ENCODE data around the gene GNG13.
A peak's percentile ranks its signal among the peaks of the same experiment; 100 is the strongest.

Gene GNG13

DNA sequence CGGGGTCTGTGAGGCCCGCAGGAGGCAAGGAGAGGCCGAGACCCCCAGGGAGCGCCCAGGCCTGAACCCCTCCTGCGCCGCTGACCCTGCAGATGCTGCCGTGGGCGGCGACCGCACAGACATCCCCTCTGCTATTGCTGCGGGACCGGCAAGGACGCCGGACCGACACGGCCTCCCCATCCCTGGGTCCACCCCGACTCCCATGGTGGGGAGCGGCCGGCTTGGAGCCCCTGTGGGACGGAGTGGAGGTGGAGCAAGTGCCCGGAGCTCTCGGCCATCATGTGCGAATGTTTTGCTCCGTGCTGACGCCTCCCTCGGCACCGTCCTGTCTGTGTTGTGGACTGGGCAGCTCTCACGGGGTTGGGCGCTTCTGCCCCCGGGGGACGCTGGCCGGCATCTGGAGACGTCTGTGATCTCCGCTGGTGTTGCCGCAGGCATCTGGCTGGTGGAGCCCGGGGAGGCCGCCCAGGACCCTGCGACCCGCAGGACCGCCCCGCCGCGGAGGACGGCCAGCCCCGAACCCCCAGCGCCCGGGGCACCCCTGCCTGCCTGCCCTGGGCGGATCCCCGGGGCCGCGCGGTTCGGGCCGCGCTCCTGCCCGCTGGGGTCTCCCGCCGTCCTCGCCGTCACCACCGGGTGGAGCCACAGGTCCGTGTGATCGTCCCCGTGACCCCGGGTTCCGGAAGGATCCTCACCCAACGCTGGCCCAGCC, 12.8 kb upstream of the GNG13 start:
- DNase-seq, result no peak

DNA sequence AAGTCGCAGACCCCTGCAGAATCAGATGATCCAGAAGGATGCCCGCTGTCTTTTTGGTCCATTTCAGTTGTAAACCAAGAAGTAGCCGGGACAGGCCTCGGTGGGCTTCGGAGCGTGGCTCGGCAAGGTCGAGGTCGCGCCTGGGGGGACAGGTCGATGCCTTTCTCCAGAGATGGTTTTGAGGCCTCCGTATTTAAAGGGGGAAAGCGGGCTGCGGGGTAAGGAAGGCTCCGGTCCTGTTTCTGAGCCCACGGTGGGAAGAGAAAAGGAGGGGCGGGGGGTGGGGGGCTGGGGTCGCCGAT, 7.5 kb upstream of the GNG13 start:
- DNase-seq, result no peak

DNA sequence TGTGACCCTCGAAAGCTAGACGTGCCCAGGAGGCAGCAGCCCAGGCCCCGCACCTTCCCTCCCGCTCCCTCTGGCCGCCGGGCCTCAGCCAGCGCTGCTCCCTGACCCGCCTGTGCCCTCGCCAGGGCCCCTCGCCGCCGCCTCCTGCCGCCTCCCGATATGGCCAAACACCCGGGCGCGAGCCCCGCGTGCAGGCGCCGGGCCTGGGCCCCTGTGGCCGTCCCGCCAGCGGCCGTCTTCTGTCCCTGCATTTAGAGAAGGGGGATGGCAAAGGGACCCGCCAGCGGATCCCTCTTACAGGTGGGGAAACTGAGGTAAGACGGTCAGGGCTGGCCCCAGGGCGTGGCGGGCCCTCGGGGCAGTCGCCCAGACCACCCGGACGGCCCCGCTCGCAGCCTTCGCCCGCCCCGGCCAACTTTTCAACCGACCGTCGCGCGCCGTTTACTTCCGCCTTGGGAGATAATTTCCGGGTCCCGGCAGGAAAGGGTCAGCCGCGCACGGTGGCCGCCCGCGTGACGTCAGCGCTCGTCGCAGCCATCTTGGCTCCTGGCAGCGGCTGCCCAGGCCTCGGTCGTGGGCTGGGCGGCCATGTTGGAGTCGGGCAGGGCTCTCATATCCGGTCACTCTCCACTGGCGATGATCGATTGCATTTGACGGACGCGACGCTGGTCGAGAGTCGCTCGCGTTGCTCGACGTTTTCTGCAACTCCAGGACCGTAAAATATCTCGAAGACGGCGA, 7.0 kb upstream of the GNG13 start:
- DNase-seq, result peak; percentile 82 to 95

- no peak for DNase-seq
Measured at GRCh38 chr16:805474-805873, 4.9 kb upstream of the GNG13 start.

GRCh38 chr16:804193-805048, 3.9 kb upstream of the GNG13 start:
- no peak for DNase-seq

DNA sequence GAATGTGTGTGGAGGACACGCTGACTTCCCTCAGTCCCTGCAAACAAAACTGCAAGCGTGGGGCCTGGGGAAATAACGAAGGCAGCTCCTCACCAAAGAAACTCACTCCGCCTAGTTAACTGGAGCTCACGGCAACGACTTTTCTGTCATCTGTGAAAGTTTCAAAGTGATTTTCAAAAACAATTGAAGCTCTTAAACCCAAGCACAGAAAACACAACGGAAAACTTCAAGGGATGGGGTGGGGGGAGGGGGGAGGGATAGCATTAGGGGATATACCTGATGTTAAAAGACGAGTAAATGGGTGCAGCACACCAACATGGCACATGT, 3.2 kb upstream of the GNG13 start:
- no peak for DNase-seq

GRCh38 chr16:802914-803753, 2.6 kb upstream of the GNG13 start:
- no peak for DNase-seq

- DNase-seq, result no peak
Measured at GRCh38 chr16:802461-802860, 1.9 kb upstream of the GNG13 start.

- DNase-seq, result no peak
Measured at GRCh38 chr16:801584-802363, 1.2 kb upstream of the GNG13 start.

- no peak for DNase-seq
Measured at GRCh38 chr16:800834-801511, 439 bp upstream of the GNG13 start.

DNA sequence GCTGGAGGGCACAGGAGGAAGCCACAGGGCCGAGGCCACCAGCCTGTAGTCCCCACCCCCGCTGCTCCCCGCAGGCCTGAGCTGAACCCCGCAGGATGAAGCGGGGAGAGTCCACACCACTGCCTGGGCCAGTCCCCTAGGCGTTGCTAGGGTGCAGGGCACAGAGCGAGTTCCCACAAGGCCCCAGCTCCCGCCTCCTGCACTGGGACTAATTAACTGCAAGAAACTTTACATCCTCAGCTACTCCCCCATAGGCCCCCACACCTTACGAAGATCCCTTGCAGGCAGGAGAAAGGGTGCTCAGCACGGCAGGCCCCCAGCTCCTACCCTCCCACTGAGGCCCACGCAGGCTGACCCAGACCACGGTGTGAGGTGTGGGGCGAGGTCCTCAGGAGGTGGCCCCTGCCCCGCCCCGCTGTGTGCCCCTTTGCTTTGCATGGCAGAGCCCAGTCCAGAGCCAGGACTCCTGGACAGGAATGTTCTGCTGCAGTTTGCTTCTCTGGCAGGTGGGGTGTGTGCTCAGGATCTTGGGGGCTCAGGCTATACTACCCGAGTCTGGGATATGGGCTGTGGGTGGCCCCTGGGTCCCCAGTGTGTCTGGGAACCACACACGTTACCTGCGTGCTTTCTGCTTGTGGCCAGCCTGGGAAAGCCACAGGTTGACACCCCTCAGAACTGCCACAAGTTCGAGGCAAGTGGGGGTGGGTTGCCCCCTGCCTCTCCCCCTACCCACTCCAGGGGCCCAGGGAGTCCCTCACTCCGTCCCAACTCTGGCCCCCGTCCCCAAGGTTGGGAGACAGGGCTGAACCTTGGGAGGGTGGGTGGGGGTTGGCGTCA, 1.2 kb downstream of the GNG13 start:
- no peak for DNase-seq

GRCh38 chr16:798666-799065, 1.9 kb downstream of the GNG13 start:
- DNase-seq, result no peak

DNA sequence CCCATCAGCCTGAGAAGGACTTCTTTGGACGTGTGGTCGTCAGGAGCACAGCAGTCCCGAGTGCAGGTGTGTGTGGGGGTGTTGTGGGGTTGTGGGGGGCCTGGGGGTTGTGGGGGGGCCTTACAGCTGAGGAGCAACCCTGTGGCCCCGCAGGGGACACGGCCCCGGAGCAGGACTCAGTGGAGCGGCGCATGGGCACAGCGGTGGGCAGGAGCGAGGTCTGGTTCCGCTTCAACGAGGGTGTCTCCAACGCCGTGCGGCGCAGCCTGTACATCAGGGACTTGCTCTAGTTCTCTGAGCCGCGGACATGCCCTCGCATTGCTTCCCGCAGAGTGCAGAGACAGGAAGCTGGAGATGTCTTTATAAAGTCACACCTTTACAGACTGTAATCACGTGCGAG, 2.8 kb downstream of the GNG13 start:
- DNase-seq, result no peak

- DNase-seq, result no peak
Measured at GRCh38 chr16:797120-797420, 3.5 kb downstream of the GNG13 start.

DNA sequence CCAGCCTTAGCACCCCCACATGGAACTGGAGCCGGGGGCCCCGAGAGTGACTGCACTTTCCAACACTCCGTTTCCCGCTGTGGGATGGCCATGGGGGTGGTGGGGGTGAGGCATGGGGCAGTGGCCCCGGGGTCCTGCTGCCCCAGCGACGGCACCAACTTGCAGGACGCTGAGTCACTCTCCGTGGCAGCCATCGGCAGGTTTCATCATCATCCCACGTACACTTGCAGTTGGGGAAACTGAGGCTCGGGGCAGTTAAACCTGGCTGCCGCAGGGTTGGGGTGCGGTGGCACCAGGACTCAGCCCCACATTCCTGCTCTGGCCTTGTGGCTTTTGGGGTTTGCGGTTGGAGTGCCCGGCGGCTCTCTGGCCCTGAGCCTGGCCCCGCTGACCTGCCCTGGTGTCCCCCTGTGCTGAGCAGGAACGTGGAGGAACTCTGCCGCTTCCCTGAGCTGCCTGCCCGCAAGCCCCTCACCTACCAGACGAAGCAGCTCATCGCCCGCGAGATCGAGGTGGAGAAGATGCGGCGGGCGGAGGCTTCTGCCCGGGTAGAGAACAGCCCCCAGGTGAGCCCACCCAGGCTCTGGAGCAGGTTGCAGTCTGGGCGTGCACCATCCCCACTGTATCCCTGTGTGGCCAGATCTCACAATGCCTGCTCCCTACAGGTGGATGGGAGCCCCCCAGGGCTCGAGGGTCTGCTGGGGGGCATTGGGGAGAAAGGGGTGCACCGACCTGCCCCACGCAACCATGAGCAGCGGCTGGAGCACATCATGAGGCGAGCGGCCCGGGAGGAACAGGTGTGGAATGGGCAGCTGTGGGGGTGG, 4.0 kb downstream of the GNG13 start:
- DNase-seq, result no peak

DNA sequence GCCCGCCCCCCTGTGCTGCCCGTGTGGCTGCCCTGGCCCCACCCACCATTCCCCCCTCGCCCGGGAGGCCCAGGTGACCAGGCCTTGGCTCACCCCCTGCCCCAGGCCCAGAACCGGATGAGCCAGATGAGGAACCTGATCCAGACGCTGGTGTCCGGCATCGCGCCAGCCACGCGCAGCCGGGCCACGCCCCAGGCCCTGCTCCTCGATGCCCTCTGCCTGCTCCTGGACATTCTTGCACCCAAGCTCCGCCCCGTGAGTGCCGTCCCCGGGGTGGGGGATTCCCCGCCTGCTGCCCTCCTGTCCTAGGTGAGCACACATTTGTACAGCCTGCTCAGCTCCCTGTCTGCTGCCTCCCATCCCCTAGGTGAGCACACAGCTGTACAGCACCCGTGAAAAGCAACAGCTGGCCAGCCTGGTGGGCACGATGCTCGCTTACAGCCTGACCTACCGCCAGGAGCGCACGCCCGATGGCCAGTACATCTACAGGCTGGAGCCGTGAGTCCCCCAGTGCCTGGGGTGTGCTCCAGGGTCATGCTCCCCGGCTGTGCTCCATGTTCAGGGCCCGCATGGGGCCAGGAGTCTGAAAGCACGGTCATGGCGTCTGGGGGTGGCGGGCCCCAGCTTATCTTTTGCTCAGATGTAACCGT, 4.8 kb downstream of the GNG13 start:
- no peak for DNase-seq

DNA sequence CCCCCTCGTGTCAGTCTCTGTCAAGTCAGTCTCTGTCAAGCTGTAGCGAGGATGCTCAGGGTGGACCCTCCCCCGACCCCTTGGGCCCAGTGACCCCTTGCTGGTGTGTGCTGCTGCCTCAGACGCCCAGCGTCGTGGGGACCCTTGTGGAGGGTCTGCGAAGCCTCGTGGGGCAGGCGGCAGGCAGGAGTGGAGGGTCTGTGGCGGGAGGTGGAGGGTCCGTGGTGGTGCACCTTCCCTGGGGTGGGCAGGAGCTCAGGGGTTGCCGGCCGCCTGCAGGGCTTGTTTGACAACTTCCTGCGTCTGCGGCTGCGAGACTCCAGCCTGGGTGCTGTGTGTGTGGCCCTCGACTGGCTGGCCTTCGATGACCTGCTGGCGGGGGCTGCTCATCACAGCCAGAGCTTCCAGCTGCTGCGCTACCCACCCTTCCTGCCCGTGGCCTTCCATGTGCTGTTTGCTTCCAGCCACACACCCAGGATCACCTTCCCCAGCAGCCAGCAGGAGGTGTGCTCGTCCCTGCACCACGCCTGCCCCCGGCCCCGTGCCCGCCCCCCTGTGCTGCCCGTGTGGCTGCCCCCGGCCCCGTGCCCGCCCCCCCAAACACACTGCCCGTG, 5.6 kb downstream of the GNG13 start:
- DNase-seq, result no peak

DNA sequence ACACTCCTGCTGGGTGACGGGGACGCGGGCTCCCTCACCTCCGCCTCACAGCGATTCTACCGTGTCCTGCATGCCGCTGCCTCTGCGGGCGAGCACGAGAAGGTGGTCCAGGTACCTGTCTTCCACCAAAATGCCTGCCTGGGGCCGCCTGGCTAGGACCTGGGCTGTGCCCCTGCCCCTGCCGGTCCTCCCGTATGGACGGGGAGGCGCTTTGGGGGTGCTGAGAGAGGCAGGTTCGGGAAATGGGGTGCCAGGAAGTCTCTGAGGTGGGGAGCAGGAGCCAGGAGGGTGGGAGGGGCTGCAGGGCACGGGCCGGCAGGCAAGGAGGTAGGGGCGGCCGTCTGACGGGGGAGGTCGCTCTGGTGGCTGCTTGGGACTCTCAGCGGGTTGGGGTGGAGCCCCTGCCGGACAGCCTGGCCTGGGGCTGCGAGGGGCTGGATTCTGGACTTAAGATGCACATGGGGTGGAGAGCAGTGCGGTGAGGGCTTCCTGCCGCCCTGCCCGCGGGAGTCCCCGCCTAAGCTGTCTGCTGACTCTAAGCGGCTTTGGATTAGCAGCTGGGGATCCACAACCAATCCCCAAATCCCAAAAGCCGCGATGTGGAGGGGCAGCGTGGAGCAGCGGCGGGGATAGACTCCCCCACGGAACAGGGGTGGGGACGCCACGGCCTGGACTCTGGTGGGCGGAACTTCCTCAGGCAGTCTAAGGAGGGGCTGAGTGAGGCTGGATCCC, 6.3 kb downstream of the GNG13 start:
- DNase-seq, result no peak

Measured in NCI-H187 (cell line).